Effector memory CD8-positive, alpha-beta T cell (primary cell): ENCODE data around the gene GTF2H3.
A peak's percentile ranks its signal among the peaks of the same experiment; 100 is the strongest.

ENCODE experiments used
- ATAC-seq: fragments of 150-1000 bp; cut with Tn5 transposase; replicated peaks from 2 replicates; pipeline ENCODE4 v1.10.0; 2021; ENCODE audit warnings: mild to moderate bottlenecking, moderate library complexity
- DNase-seq, 3 experiments: peaks; one replicate each; pipeline ENCODE4 v3.0.0; 2021
- H3K27ac Mint-ChIP-seq, 2 donors: one replicate each; pipeline ENCODE4 v1.8.0; 2022; ENCODE audit warnings: mild to moderate bottlenecking in 2 of 2, mixed read lengths in 2 of 2, moderate library complexity in 2 of 2
- H3K27me3 Mint-ChIP-seq, 2 donors: one replicate each; pipeline ENCODE4 v1.8.0; 2022; ENCODE audit warnings: mixed read lengths in 2 of 2
- H3K36me3 Mint-ChIP-seq: one replicate; pipeline ENCODE4 v1.8.0; 2022; ENCODE audit warnings: mild to moderate bottlenecking, moderate library complexity, mixed read lengths; ENCODE audit not compliant: insufficient read depth
- H3K4me1 Mint-ChIP-seq, 2 donors: one replicate each; pipeline ENCODE4 v1.8.0; 2022; ENCODE audit warnings: low read depth in 2 of 2, mixed read lengths in 2 of 2
- H3K4me3 Mint-ChIP-seq, 2 donors: one replicate each; pipeline ENCODE4 v1.8.0; 2022; ENCODE audit warnings: mild to moderate bottlenecking in 2 of 2, mixed read lengths in 2 of 2, moderate library complexity in 2 of 2
- H3K9me3 Mint-ChIP-seq, 2 donors: one replicate each; pipeline ENCODE4 v1.8.0; 2022; ENCODE audit warnings: mixed read lengths in 2 of 2

Gene GTF2H3

GRCh38 chr12:123614110-123614509, 19.5 kb upstream of the GTF2H3 start:
- Mint-ChIP-seq H3K27me3 (no peaks in the 10 kb centered on the region), H3K4me3 (no peak overlapping the region), H3K27ac (no peak overlapping the region), H3K9me3 (no peaks in the 10 kb centered on the region), H3K36me3 (peaks cover 94% of the 10 kb centered on the region), H3K4me1 (peaks cover 0 to 2% of the 10 kb centered on the region in 2 donors)
- no peak for DNase-seq
- ATAC-seq, result no peak

- DNase-seq (no peak), ATAC-seq (no peak)
- H3K9me3 Mint-ChIP-seq, result no peaks in the 10 kb centered on the region
- H3K27ac Mint-ChIP-seq, result no peak overlapping the region
- peaks cover 0 to 2% of the 10 kb centered on the region in 2 donors for H3K4me1 Mint-ChIP-seq
- H3K36me3 Mint-ChIP-seq, result peaks cover 94% of the 10 kb centered on the region
- no peaks in the 10 kb centered on the region for H3K27me3 Mint-ChIP-seq
- H3K4me3 Mint-ChIP-seq, result no peak overlapping the region
Observed at GRCh38 chr12:123614531-123614930, 19.1 kb upstream of the GTF2H3 start.

- Mint-ChIP-seq H3K9me3 (no peaks in the 10 kb centered on the region), H3K27me3 (no peaks in the 10 kb centered on the region), H3K36me3 (peaks cover 91% of the 10 kb centered on the region)
Observed at GRCh38 chr12:123617144-123617543, 16.5 kb upstream of the GTF2H3 start.

GRCh38 chr12:123617580-123617979, 16.0 kb upstream of the GTF2H3 start:
- H3K27me3 Mint-ChIP-seq, result no peaks in the 10 kb centered on the region
- H3K36me3 Mint-ChIP-seq, result peaks cover 91% of the 10 kb centered on the region
- DNase-seq, result no peak
- no peak overlapping the region for H3K4me3 Mint-ChIP-seq
- no peaks in the 10 kb centered on the region for H3K9me3 Mint-ChIP-seq
- peaks cover 0 to 2% of the 10 kb centered on the region in 2 donors for H3K4me1 Mint-ChIP-seq
- peak overlapping the region in 1 of 2 donors; percentile 15 for H3K27ac Mint-ChIP-seq
- ATAC-seq, result no peak

More at GRCh38 chr12:123617144-123617543, 16.5 kb upstream of the GTF2H3 start:
- no peak for DNase-seq
- Mint-ChIP-seq H3K27ac (peak overlapping the region in 1 of 2 donors; percentile 15), H3K4me1 (peaks cover 0 to 2% of the 10 kb centered on the region in 2 donors), H3K4me3 (no peak overlapping the region)
- ATAC-seq, result no peak

GRCh38 chr12:123621101-123621500, 12.5 kb upstream of the GTF2H3 start:
- H3K4me1 Mint-ChIP-seq, result peaks cover 0 to 2% of the 10 kb centered on the region in 2 donors
- ATAC-seq, result no peak
- H3K4me3 Mint-ChIP-seq, result no peak overlapping the region
- peaks cover 91% of the 10 kb centered on the region for H3K36me3 Mint-ChIP-seq
- H3K27ac Mint-ChIP-seq, result no peak overlapping the region
- H3K9me3 Mint-ChIP-seq, result no peaks in the 10 kb centered on the region
- H3K27me3 Mint-ChIP-seq, result no peaks in the 10 kb centered on the region
- no peak for DNase-seq

GRCh38 chr12:123621619-123622530, 11.8 kb upstream of the GTF2H3 start:
- DNase-seq (no peak), ATAC-seq (no peak)
- no peaks in the 10 kb centered on the region for H3K27me3 Mint-ChIP-seq
- H3K36me3 Mint-ChIP-seq, result peaks cover 88% of the 10 kb centered on the region
- H3K4me1 Mint-ChIP-seq, result peaks cover 0 to 2% of the 10 kb centered on the region in 2 donors
- H3K9me3 Mint-ChIP-seq, result no peaks in the 10 kb centered on the region
- peak overlapping the region; percentile 22 to 26 for H3K27ac Mint-ChIP-seq
- H3K4me3 Mint-ChIP-seq, result no peak overlapping the region

GRCh38 chr12:123634142-123634561, 523 bp downstream of the GTF2H3 start:
- no peaks in the 10 kb centered on the region for H3K27me3 Mint-ChIP-seq
- peaks cover 16 to 27% of the 10 kb centered on the region in 2 donors for H3K4me1 Mint-ChIP-seq
- DNase-seq (no peak), ATAC-seq (no peak)
- H3K27ac Mint-ChIP-seq, result peak overlapping the region; percentile 99 to 100
- H3K36me3 Mint-ChIP-seq, result peaks cover 49% of the 10 kb centered on the region
- peak overlapping the region; percentile 95 to 100 for H3K4me3 Mint-ChIP-seq
- no peaks in the 10 kb centered on the region for H3K9me3 Mint-ChIP-seq

GRCh38 chr12:123643911-123644310, 10.3 kb downstream of the GTF2H3 start:
- Mint-ChIP-seq H3K27me3 (no peaks in the 10 kb centered on the region), H3K4me3 (no peak overlapping the region), H3K4me1 (peaks cover 0 to 6% of the 10 kb centered on the region in 2 donors), H3K9me3 (no peaks in the 10 kb centered on the region), H3K36me3 (peaks cover 76% of the 10 kb centered on the region), H3K27ac (no peak overlapping the region)
- no peak for ATAC-seq
- no peak for DNase-seq

- no peak for ATAC-seq
- H3K4me3 Mint-ChIP-seq, result no peak overlapping the region
Observed at GRCh38 chr12:123645380-123645779, 11.8 kb downstream of the GTF2H3 start.

GRCh38 chr12:123645878-123646277, 12.2 kb downstream of the GTF2H3 start:
- Mint-ChIP-seq H3K9me3 (no peaks in the 10 kb centered on the region), H3K4me3 (no peak overlapping the region), H3K4me1 (peaks cover 2 to 6% of the 10 kb centered on the region in 2 donors), H3K36me3 (peaks cover 81% of the 10 kb centered on the region), H3K27me3 (no peaks in the 10 kb centered on the region), H3K27ac (no peak overlapping the region)
- ATAC-seq (no peak), DNase-seq (no peak)

More at GRCh38 chr12:123645380-123645779, 11.8 kb downstream of the GTF2H3 start:
- Mint-ChIP-seq H3K9me3 (no peaks in the 10 kb centered on the region), H3K27ac (no peak overlapping the region), H3K4me1 (peaks cover 0 to 6% of the 10 kb centered on the region in 2 donors), H3K27me3 (no peaks in the 10 kb centered on the region), H3K36me3 (peaks cover 80% of the 10 kb centered on the region)
- DNase-seq, result no peak

- ATAC-seq, result no peak
Observed at GRCh38 chr12:123648401-123648800, 14.8 kb downstream of the GTF2H3 start.

GRCh38 chr12:123654129-123654701, 20.6 kb downstream of the GTF2H3 start:
- no peak for DNase-seq
- ATAC-seq, result no peak
- Mint-ChIP-seq H3K4me1 (peaks cover 0 to 2% of the 10 kb centered on the region in 2 donors), H3K4me3 (no peak overlapping the region), H3K36me3 (peaks cover 34% of the 10 kb centered on the region), H3K27ac (no peak overlapping the region), H3K27me3 (no peaks in the 10 kb centered on the region), H3K9me3 (no peaks in the 10 kb centered on the region)

More at GRCh38 chr12:123648401-123648800, 14.8 kb downstream of the GTF2H3 start:
- Mint-ChIP-seq H3K36me3 (peaks cover 85% of the 10 kb centered on the region), H3K4me3 (no peak overlapping the region), H3K4me1 (peaks cover 0 to 2% of the 10 kb centered on the region in 2 donors), H3K27me3 (no peaks in the 10 kb centered on the region), H3K9me3 (no peaks in the 10 kb centered on the region), H3K27ac (no peak overlapping the region)
- DNase-seq, result no peak

- no peak overlapping the region for H3K27ac Mint-ChIP-seq
- H3K9me3 Mint-ChIP-seq, result no peaks in the 10 kb centered on the region
- H3K4me1 Mint-ChIP-seq, result peaks cover 0 to 4% of the 10 kb centered on the region in 2 donors
- H3K27me3 Mint-ChIP-seq, result no peaks in the 10 kb centered on the region
- H3K4me3 Mint-ChIP-seq, result no peak overlapping the region
- peaks cover 28% of the 10 kb centered on the region for H3K36me3 Mint-ChIP-seq
- no peak for DNase-seq
- no peak for ATAC-seq
Observed at GRCh38 chr12:123655420-123655819, 21.8 kb downstream of the GTF2H3 start.
